ENCODE results near the gene DDAH1. TPM values are rescaled to one million over a fixed set of nuclear protein-coding genes. Genes with fewer than 3 reads are reported as not detected.

Gene DDAH1
- total RNA-seq, 1 donor from 2014 or later = 50.9 TPM

DNA sequence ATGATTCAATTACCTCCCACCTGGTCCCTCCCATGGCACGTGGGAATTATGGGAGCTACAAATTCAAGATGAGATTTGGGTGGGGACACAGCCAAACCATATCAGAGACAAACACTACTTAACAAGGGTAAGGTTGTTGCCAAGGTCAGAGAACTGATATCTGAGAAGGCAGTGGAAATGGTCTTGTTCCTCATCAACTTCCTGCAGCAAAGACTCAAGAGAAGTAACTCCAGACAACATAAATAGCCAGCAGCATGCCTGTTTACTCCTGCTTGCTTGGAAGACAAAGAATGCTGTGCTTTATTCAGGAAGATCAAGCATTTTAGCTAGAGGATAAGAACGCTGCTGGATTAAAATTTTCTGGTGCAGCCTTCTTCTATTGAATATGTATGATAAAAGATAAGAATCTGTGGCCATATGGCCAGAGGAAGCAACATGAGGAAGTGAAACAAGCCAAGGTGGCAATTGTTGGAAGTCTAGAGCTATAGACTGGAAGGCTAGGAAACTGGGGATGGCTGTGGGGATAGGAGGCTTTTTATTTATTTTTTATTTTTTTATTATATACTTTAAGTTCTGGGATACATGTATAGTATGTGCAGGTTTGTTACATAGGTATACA, 36.4 kb downstream of the DDAH1 start:
- DNase-seq (ENCODE audit: low read depth) = no peak
- TF ChIP-seq, protein P1, sequence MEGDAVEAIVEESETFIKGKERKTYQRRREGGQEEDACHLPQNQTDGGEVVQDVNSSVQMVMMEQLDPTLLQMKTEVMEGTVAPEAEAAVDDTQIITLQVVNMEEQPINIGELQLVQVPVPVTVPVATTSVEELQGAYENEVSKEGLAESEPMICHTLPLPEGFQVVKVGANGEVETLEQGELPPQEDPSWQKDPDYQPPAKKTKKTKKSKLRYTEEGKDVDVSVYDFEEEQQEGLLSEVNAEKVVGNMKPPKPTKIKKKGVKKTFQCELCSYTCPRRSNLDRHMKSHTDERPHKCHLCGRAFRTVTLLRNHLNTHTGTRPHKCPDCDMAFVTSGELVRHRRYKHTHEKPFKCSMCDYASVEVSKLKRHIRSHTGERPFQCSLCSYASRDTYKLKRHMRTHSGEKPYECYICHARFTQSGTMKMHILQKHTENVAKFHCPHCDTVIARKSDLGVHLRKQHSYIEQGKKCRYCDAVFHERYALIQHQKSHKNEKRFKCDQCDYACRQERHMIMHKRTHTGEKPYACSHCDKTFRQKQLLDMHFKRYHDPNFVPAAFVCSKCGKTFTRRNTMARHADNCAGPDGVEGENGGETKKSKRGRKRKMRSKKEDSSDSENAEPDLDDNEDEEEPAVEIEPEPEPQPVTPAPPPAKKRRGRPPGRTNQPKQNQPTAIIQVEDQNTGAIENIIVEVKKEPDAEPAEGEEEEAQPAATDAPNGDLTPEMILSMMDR (conservative IDR thresholded peaks at IDR 0.05; ENCODE audit: low read depth, low read length) = no peak
- H3K4me3 ChIP-seq (ENCODE audit: low read depth, low read length) = no peak overlapping the region

DNA sequence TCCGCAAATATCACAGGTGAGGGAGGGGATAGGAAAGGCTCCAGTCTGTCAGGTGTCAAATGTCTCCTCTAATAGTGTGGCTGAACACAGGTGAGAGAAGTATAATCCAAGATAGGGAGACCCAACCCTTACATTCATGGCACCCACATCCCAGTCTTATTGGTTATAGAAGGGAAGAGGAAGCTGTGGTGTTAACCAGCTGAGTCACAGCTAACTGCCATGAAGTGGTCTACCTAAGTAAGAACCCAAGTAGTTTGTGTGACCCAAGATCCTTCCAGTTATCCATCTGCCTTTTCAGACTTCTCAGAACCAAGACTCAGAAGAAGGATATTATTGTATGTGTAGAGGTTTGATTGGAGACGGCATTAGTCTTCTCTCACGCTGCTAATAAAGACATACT, 37.1 kb downstream of the DDAH1 start:
- DNase-seq (ENCODE audit: low read depth) = no peak
- no peak overlapping the region for H3K4me3 ChIP-seq (ENCODE audit: low read depth, low read length)
- TF ChIP-seq, protein P1 (conservative IDR thresholded peaks at IDR 0.05; ENCODE audit: low read depth, low read length) = no peak

DNA sequence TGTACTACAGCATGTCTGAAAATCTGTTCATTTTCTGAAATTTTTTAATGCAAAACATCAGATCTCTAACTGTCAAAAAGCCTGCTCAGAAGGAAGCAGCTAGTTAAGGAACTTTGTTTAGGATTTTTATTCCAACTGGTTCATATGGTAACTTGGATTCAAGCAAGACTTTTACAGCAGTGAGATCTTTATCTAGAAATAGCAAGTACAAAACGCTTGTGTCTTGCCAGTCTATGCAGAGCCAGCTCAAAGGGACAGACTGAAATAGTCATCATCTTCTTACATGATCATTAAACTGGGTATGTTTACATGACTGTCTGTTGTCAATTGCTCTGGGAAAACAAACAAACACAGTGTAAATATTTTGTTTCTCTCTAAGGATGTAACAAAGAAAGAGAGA, 37.6 kb downstream of the DDAH1 start:
- H3K4me3 ChIP-seq (ENCODE audit: low read depth, low read length) = no peak overlapping the region
- TF ChIP-seq, protein P1 (conservative IDR thresholded peaks at IDR 0.05; ENCODE audit: low read depth, low read length) = no peak
- DNase-seq (ENCODE audit: low read depth) = no peak

GRCh38 chr1:85421179-85421578, 43.8 kb downstream of the DDAH1 start:
- DNase-seq (ENCODE audit: low read depth) = no peak
- H3K4me3 ChIP-seq (ENCODE audit: low read depth, low read length) = no peak overlapping the region
- TF ChIP-seq, protein P1 (conservative IDR thresholded peaks at IDR 0.05; ENCODE audit: low read depth, low read length) = no peak

DNA sequence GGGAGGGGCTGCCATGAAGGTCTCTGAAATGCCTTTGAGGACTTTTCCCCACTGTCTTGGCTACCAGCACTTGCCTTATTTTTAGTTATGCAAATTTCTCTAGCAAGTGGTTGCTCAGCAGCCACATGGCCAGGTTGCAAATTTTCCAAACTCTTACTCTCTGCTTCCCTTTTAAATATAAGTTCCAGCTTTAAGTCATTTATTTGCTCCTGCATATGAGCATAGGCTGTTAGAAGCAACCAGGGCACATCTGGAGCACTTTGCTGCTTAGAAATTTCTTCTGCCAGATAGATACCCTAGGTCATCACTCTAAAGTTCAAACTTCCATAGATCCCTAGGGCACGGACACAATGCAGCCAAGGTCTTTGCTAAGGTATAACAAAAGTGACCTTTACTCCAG, 44.8 kb downstream of the DDAH1 start:
- TF ChIP-seq, protein P1 (conservative IDR thresholded peaks at IDR 0.05; ENCODE audit: low read depth, low read length) = no peak
- no peak for DNase-seq (ENCODE audit: low read depth)
- H3K4me3 ChIP-seq (ENCODE audit: low read depth, low read length) = no peak overlapping the region

DNA sequence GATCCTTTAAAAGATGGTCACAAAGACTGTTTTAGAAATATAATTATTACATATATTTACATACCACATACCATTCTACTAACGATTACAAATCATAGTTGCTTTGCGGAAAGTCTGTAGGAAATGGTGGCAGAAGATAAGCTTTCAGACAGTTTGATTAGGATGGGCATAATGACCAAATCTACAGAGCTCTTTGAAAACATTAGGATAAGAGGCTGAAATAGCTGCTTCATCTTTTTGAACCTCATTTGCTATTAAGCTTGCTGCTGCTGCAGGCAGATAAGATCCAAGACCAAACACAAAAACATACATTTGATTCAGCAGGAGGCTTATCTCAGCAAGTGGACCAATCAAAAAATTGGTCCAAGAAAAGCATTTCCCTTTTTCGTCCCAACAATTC, 47.1 kb downstream of the DDAH1 start:
- TF ChIP-seq, protein P1 (conservative IDR thresholded peaks at IDR 0.05; ENCODE audit: low read depth, low read length) = no peak
- no peak overlapping the region for H3K4me3 ChIP-seq (ENCODE audit: low read depth, low read length)
- no peak for DNase-seq (ENCODE audit: low read depth)

DNA sequence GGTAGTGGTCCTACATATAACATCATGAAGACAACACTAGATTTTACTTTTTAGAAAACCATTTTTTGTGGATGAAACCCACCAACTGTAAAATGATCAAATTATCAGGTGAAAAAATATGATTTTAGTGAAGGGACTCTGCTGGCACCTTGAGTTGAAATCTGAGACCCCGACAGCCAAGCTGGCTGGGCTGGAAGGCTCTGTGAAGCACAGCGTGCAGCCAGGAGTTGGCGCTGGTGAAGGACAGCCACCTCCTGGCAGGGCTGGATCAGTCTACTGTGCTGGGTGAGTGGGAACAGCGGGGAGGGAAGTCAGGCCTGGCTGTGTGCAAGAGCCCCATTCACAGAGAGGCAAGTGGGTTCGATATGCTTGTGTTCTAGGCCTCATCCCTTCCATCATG, 47.9 kb downstream of the DDAH1 start:
- TF ChIP-seq, protein P1 (conservative IDR thresholded peaks at IDR 0.05; ENCODE audit: low read depth, low read length) = no peak
- no peak overlapping the region for H3K4me3 ChIP-seq (ENCODE audit: low read depth, low read length)
- no peak for DNase-seq (ENCODE audit: low read depth)
